GM12891 (cell line): ENCODE data around the gene PBRM1.

Experiments used
- DNase-seq: peaks from one replicate; pipeline ENCODE4 v3.0.0; 2011; ENCODE audit warnings: low spot score; ENCODE audit not compliant: insufficient read length
- FAIRE-seq: peaks from 2 replicates; lab custom pipeline; 2011; peaks lifted over from hg19 to GRCh38; lab: Jason Lieb, UNC
- PAX5 ChIP-seq: IDR thresholded peaks from 2 replicates; pipeline ENCODE4 v1.6.1; 2011; ENCODE audit warnings: low read length, moderate library complexity, mild to moderate bottlenecking; ENCODE audit not compliant: insufficient read depth, severe bottlenecking
- POLR2A ChIP-seq: IDR thresholded peaks from 2 replicates; pipeline ENCODE4 v1.6.1; 2011; ENCODE audit warnings: low read depth, low read length, control low read depth
- POLR2AphosphoS5 ChIP-seq: IDR thresholded peaks from 2 replicates; pipeline ENCODE4 v1.6.1; 2011; ENCODE audit warnings: low read depth, low read length, control low read depth
- POU2F2 ChIP-seq: IDR thresholded peaks from 2 replicates; pipeline ENCODE4 v1.6.1; 2011; ENCODE audit warnings: low read depth, mild to moderate bottlenecking, control low read depth, low read length, moderate library complexity
- SPI1 ChIP-seq: IDR thresholded peaks from 2 replicates; pipeline ENCODE4 v1.6.1; 2011; ENCODE audit warnings: low read depth, low read length, control low read depth
- TAF1 ChIP-seq: IDR thresholded peaks from 2 replicates; pipeline ENCODE4 v1.6.1; 2011; ENCODE audit warnings: low read depth, low read length, control low read depth

PBRM1 gene

DNA sequence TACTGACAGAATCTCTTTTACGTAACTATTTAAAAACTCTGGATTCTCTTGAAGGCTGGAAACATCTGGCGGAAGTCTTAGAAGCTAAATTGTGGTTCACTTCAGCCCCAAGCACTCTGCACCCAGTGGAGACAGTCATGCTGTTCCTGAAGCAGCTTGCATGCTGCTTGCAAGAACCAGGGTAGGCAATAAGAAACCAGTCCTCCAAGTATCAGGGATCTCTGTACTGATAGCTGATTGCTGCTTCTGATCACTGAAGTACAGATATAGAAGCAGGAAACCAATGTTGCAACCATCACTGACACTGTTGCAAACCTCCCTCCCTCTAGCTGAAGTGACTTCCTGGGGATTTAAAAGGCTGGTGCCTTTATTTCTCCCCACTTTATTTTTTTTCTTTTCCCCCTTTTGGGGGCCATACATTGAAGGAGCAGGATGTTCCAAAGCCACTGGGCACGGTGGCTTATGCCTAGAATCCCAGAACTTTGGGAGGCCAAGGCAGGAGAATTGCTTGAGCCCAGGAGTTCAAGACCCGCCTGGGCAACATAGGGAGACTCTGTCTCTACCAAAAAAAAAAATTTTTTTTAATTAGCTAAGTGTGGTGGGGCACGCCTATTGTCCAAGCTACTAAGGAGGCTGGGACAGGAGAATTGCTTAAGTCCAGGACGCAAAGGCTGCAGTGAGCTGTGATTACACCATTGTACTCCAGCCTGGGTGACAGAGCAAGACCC lies 35.5 kb upstream of the PBRM1 start:
- TF ChIP-seq PAX5 (no peak), TAF1 (no peak)
- DNase-seq (peak; percentile 25), FAIRE-seq (peak; percentile 96)

DNA sequence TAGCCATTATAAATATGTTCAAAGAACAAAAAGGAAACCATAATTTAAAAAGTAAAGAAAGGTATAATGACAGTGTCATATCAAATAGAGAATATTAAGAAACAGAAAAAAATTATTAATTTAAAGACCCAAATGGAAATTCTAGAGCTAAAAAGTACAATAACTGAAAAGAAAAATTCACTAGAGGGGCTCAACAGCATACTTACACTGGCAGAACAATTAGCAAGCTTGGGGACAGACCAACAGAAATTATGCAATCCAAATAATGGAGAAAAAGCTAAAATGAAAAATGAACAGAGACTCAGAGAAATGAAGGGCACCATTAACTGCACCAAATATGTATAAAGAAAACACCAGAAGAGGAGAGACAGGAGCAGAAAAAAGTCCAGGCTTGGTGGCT lies 33.9 kb upstream of the PBRM1 start:
- DNase-seq (no peak), FAIRE-seq (no peak)
- TF ChIP-seq PAX5 = no peak
- no peak for TF ChIP-seq TAF1
- TF ChIP-seq POU2F2 = no peak
- TF ChIP-seq POLR2AphosphoS5 = no peak
- no peak for TF ChIP-seq SPI1
- no peak for TF ChIP-seq POLR2A

DNA sequence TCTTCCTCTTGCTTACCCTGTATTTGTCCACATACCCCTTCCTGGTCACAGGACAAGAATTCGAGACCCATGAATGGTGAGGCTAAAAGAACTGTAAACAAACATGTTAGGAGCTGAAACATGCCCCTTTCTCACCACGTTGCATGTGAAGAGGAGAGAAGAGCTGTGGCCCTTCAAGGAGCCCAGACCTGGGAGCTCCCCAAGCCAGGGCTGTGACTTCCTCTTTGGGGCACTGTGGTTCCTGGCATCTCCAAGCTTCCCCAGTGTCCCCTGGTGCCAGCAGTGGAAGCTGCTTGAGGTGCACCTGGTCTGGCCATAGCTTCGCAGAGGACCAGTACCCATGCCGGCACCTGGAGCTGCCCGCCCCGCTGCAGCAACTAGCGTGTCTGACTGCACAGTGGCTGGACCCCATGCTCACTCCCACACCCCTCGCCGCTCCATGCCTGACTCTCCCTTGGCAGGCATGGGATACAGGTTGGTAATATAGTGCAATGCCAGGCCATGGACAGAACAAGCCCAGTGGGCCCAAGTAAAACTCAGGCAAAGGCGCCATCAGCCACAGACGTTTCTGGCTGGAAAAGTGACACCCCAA lies 30.1 kb upstream of the PBRM1 start:
- no peak for FAIRE-seq

DNA sequence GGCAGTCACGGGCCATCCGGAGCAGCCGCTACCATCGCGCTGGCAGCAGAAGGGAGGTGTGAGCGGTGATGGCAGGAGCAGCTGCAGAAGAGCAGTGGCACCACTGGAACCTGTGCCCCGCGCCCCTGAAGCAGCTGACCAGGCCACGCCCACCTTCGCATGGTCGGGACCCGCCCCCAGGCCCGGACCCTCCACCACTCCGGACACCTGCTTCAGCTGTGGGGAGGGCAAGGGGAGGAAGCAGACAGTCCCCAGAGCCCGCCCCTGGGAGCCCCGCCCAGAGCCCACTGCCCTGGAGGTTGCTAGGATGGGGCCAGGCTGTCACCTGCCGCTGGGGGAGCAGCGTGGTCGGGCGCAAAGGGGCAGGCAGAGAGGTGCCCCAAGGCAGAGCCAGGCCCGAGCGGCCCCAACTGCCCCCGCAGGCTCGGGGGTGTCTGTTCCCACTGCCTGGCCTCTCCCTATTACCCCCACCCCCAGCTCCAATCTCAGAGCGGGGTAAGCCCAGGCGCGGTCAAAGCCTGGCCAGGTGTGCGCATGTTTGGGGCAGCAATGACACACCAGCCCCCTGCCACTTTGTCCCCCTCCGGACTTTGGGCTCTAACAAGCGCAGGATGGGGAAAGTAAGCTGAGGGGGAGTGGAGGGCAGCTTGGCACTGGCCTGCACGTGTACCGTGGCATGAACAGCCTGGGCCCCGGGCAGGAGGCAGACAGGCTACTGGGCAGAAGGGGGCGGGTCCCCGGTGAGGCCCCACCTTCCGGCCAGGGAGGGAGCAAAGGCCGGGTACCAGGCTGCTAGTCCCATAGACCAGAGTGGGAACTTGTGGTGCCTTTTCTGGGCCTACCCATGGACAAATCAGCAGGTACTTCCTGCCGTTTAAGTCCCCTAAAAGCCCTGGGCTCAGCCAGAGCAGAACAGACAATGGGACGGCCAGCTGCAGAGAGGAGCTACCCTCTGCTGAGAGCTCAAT lies 28.9 kb upstream of the PBRM1 start:
- FAIRE-seq = no peak
- TF ChIP-seq TAF1 = no peak
- TF ChIP-seq PAX5 = no peak
- no peak for TF ChIP-seq SPI1
- no peak for TF ChIP-seq POLR2AphosphoS5
- TF ChIP-seq POU2F2 = no peak
- TF ChIP-seq POLR2A = no peak
- no peak for DNase-seq

More for the DNA sequence above, 30.1 kb upstream of the PBRM1 start:
- DNase-seq = no peak
- no peak for TF ChIP-seq POLR2A
- no peak for TF ChIP-seq TAF1
- TF ChIP-seq POLR2AphosphoS5 = no peak

DNA sequence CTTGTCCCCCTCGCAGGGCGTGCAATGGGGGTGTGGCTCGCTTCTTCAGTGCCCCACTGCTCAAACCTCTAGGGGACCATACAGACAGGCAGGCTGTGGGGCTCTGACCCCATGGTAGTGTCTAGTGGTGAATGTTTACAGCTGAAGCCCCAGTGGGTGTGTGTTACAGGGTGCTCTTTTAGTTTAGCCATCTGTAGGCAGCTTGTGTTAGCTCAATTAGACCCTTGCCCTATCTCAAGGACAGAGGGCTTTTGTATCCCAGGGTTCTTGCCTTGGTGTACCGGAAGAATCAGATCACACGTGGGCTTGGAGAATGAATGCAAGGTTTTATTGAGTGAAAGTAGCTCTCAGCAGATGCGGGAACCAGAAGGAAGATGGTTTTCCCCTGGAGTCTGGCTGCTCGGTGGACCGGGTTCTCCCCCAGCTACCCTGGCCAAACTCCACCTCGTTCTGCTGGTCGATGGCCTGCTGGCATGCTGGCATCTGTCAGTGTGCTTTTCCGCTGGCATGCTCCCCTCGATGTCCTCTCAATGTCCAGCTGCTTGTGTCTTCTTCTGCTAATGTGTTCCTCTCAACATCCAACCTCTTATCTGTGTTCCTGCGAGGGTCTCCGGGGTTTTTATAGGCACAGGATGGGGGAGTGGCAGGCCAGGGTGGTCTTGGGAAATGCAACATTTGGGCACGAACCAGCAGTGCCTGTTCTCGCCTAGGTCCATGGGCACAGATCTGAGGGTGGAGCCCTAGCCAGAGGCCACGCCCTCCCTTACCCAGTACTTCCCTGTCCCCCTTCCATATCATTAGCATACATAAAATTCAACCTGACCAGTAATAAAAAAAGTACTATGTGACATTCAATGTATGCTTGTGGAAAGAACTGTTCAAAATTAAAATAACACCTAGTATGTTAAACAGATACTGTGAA lies 26.8 kb upstream of the PBRM1 start:
- FAIRE-seq = peak; percentile 52
- DNase-seq = no peak
- no peak for TF ChIP-seq POLR2A
- no peak for TF ChIP-seq POLR2AphosphoS5
- TF ChIP-seq PAX5 = no peak
- no peak for TF ChIP-seq SPI1
- TF ChIP-seq POU2F2 = no peak
- TF ChIP-seq TAF1 = no peak

DNA sequence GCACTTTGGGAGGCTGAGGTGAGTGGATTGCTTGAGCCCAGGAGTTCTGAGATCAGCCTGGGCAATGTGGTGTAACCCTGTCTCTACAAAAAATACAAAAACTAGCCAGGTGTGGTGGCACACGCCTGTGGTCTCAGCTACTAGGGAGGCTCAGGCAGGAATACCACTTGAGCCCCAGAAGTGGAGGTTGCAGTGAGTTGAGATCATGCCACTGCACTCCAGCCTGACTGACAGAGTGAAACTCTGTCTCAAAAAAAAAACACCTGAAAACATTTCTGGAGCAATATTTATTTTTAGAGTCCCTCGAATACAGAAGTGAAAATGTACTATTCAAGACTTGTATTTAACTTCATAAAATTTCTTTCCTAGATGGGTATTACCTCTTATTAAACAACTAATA lies 24.8 kb upstream of the PBRM1 start:
- TF ChIP-seq SPI1 = peak; percentile 54; the same call in 1 of the 2 replicates
- TF ChIP-seq TAF1 = no peak
- TF ChIP-seq POLR2AphosphoS5 = no peak
- DNase-seq (no peak), FAIRE-seq (peak; percentile 57)

DNA sequence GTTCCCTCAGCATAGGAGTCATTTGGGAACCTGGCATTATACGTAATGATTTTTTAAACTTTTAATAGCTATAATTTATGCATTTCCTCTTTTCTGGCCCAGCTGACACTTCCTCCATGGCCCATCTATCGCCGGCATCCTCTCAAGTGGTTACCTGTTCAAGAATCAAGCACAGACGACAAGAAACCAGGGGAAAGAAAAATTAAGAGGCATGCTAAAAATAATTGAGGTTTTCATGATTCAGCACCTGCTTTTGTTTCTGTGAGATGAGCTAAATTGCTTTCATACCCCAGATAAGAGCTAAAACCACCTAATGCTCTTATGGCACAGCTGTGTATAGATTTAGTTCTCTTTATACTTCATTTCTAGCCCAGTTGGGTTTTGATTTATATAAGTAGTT lies 21.9 kb upstream of the PBRM1 start:
- DNase-seq = no peak
- FAIRE-seq = peak; percentile 35

DNA sequence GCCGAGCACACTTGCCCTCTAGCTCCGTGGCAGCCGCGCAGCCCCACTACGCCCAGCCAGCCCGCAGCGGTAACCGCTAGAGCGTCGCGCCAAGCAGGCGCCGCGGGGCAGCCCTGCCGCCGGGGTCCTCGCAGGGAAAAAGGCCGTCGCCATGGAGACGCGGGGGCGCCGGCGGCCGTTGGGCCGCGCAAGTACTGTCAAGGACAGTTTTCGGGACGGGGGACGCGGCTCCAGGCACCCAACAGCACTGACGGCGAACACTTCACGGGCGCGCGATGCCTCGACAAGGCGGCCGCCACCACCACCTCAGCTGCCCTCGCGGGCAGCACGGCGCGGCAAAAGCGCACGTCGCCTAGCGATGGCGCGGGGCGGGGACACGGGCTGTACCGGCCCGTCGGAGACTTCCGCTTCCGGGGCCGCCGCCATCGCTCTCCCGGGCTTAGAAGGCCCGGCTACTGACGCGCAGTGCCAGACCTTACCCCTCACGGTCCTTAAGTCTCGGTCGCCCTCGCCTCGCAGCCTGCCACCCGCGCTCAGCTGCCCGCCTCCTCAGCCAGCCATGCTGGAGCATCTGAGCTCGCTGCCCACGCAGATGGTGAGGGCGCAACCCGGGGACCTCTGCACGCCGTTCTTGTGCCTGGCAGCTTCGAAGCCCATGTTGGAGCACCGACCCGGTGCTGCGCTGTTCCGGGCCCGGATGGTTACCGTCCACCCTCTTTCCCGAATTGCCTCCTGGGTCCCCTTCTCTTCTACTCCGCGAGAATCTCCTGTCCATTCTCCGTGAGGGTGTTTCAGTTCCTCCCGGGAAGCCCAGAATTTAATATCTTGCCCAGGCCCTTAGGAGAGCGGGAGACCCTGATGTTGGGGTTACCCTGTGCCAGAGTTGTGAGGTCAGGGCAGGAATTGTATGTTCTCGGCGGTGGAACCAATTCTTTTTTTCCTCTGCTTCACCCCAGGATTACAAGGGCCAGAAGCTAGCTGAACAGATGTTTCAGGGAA lies 20.3 kb upstream of the PBRM1 start, which contains the start of the genes GLT8D1 and SPCS1:
Gene GLT8D1, minus strand, starts transcription at position 104 of the 999 bp plus-strand sequence. CDS start 5,331 bp downstream, outside the sequence.
Gene SPCS1, plus strand, starts transcription at position 419 of the 999 bp plus-strand sequence. Its CDS starts 141 bp downstream, at position 560.
- TF ChIP-seq POU2F2 = no peak; the same call in 1 of the 2 replicates
- peak; percentile 83 for TF ChIP-seq POLR2A
- TF ChIP-seq SPI1 = peak; percentile 69
- TF ChIP-seq TAF1 = peak; percentile 53; the same call in 1 of the 2 replicates
- peak; percentile 78; the same call in 1 of the 2 replicates for TF ChIP-seq POLR2AphosphoS5
- no peak for TF ChIP-seq PAX5
- peak; percentile 97 for FAIRE-seq
- peak; percentile 83 for DNase-seq

More for the DNA sequence above, 21.9 kb upstream of the PBRM1 start:
- TF ChIP-seq SPI1 = peak; percentile 80
- TF ChIP-seq PAX5 = no peak
